GM12878 (cell line): ENCODE results near the gene KRI1. TPM values are rescaled to one million over a fixed set of nuclear protein-coding genes. Genes with fewer than 3 reads are reported as not detected.

Experiments used
- ATAC-seq: fragments of 200-7000 bp; cut with Tn5 transposase; 3 replicates; pipeline ENCODE4 v1.9.1; 2020; ENCODE audit warnings: mild to moderate bottlenecking, moderate library complexity
- BruUV-seq: library from RNA; stranded (reverse); fragments of 400-500 nt; replicated peaks from 2 replicates; lab custom pipeline; 2021; lab: Mats Ljungman, UMichigan
- CTCF ChIA-PET: fragments of 300-600 bp; sonication (Branson Sonifier 250); formaldehyde crosslinking; extraction: SDS; loops from one replicate; lab custom pipeline; 2021; ENCODE audit warnings: inconsistent platforms; lab: Yijun Ruan, JAX
- POLR2A ChIA-PET: fragments of 350-600 bp; formaldehyde crosslinking; extraction: SDS; loops from one replicate; lab custom pipeline; 2021; ENCODE audit warnings: inconsistent platforms; lab: Charles Lee
- RAD21 ChIA-PET: fragments of 300-600 bp; sonication (Branson Sonifier 250); formaldehyde crosslinking; loops from one replicate; lab custom pipeline; 2023; ENCODE audit warnings: antibody characterized with exemption; ENCODE audit not compliant: unreplicated experiment; lab: Charles Lee
- SMC1A ChIA-PET: fragments of 300-600 bp; sonication (Branson Sonifier 250); formaldehyde crosslinking; loops from one replicate; lab custom pipeline; 2023; ENCODE audit not compliant: unreplicated experiment, uncharacterized antibody; lab: Charles Lee
- DNase-seq: peaks from one replicate; pipeline ENCODE4 v3.0.0-alpha.2; 2011; ENCODE audit warnings: low read depth, low spot score
- FAIRE-seq: peaks from 3 replicates; lab custom pipeline; 2011; peaks lifted over from hg19 to GRCh38; lab: Jason Lieb, UNC
- H2AFZ ChIP-seq: 2 replicates; pipeline ENCODE4 v1.6.0; 2011; ENCODE audit warnings: low read depth, low read length, control low read depth; ENCODE audit not compliant: control insufficient read depth
- H3K27ac ChIP-seq: 2 replicates; pipeline ENCODE4 v1.5.1; 2011; ENCODE audit warnings: control low read depth; ENCODE audit not compliant: control insufficient read depth, insufficient read depth
- H3K27me3 ChIP-seq, 2 experiments: replicated peaks in 1 of 2; 2 replicates each; pipeline versions ENCODE4 v1.6.0 to v1.6.1; 2011; ENCODE audit warnings: low read length in 1 of 2; ENCODE audit not compliant: control insufficient read depth in 2 of 2, insufficient read depth in 2 of 2
- H3K36me3 ChIP-seq, 2 experiments: 2 replicates each; pipeline ENCODE4 v1.5.1; 2011; ENCODE audit warnings: low read length in 1 of 2; ENCODE audit not compliant: control insufficient read depth in 2 of 2, insufficient read depth in 2 of 2
- H3K4me1 ChIP-seq: 2 replicates; pipeline ENCODE4 v1.6.1; 2011; ENCODE audit warnings: mild to moderate bottlenecking, low read length, moderate library complexity, mixed read lengths; ENCODE audit not compliant: control insufficient read depth, insufficient read depth
- H3K4me2 ChIP-seq: 2 replicates; pipeline ENCODE4 v1.6.0; 2011; ENCODE audit warnings: control low read depth; ENCODE audit not compliant: control insufficient read depth, insufficient read depth
- H3K4me3 ChIP-seq: fragments of 200-600 bp; sonication (generic); 2 replicates; pipeline ENCODE4 v1.5.1; 2016
- H3K79me2 ChIP-seq: 2 replicates; pipeline ENCODE4 v1.6.0; 2011; ENCODE audit warnings: low read length; ENCODE audit not compliant: control insufficient read depth, insufficient read depth
- H3K9ac ChIP-seq: 2 replicates; pipeline ENCODE4 v1.8.0; 2011; ENCODE audit warnings: low read length, control low read depth, mixed read lengths; ENCODE audit not compliant: control insufficient read depth, insufficient read depth
- H3K9me3 ChIP-seq: replicated peaks from 3 replicates; pipeline ENCODE4 v1.5.1; 2011; ENCODE audit warnings: mild to moderate bottlenecking, low read length; ENCODE audit not compliant: control insufficient read depth, insufficient read depth
- H4K20me1 ChIP-seq: 2 replicates; pipeline ENCODE4 v1.6.0; 2011; ENCODE audit not compliant: control insufficient read depth, insufficient read depth
- CHD2 ChIP-seq: IDR thresholded peaks from 2 replicates; pipeline ENCODE4 v1.6.1; 2011; ENCODE audit warnings: low read depth, low read length, improper control_type of control experiment, borderline replicate concordance
- CREB1 ChIP-seq: IDR thresholded peaks from 2 replicates; pipeline ENCODE4 v1.6.1; 2012; ENCODE audit warnings: low read depth, mild to moderate bottlenecking, inconsistent platforms
- JUNB ChIP-seq: IDR thresholded peaks from 2 replicates; pipeline ENCODE4 v1.6.1; 2016; ENCODE audit warnings: antibody characterized with exemption, mild to moderate bottlenecking
- KAT2A ChIP-seq: conservative IDR thresholded peaks from 2 replicates; pipeline ENCODE4 v1.6.1; 2011; ENCODE audit warnings: low read depth, low read length; ENCODE audit not compliant: control insufficient read depth
- MTA3 ChIP-seq: IDR thresholded peaks from 2 replicates; pipeline ENCODE4 v1.6.1; 2012; ENCODE audit warnings: low read length, inconsistent platforms, borderline replicate concordance
- SIN3A ChIP-seq: IDR thresholded peaks from 2 replicates; pipeline ENCODE4 v1.6.1; 2012; ENCODE audit warnings: low read depth, low read length, improper control_type of control experiment
- SMAD1 ChIP-seq: fragments of 450-650 bp; IDR thresholded peaks from 2 replicates; pipeline ENCODE4 v1.6.1; 2018; ENCODE audit warnings: mild to moderate bottlenecking, low read depth; ENCODE audit not compliant: partially characterized antibody
- YBX1 ChIP-seq: fragments of 450-650 bp; IDR thresholded peaks from 2 replicates; pipeline ENCODE4 v1.6.1; 2016; ENCODE audit warnings: antibody characterized with exemption
- WGBS: methylation state at CpG from one replicate; pipeline ENCODE4 v1.1.6; 2016; ENCODE audit warnings: low lambda C conversion rate; ENCODE audit not compliant: insufficient replicate concordance, insufficient coverage; ENCODE audit errors: missing lambda C conversion rate; 5-methylcytosine and 5-hydroxymethylcytosine counted together
- in situ Hi-C: fragments of 300-500 bp; cut with MboI; formaldehyde crosslinking; loops from 9 replicates; pipeline ENCODE4 v1.14.3; 2018; ENCODE audit warnings: mixed read lengths
- intact Hi-C: fragments of 100-400 bp; cut with micrococcal nuclease; formaldehyde crosslinking; loops from one replicate; pipeline ENCODE4 v1.14.2; 2022; ENCODE audit not compliant: unreplicated experiment
- polyA plus RNA-seq, 11 experiments: library from polyadenylated mRNA; depleted of rRNA in 4 of 11; unstranded in 6 of 11; stranded (reverse) in 5 of 11; fragments of >200 nt; fragmentation: Nextera tagmentation in 4 of 11; fragmentation: Illumina TruSeq in 1 of 11; extraction: Ambion mirVana in 4 of 11; extraction: Trizol in 1 of 11; gene quantifications; 1 replicate in 1 of 11; 2 replicates in 10 of 11; pipeline versions ENCODE4 v1.2.1 to v1.2.3, GENCODE V29; 2011 to 2016; ENCODE audit warnings: inconsistent platforms in 2 of 11, missing spikeins in 2 of 11, low read depth in 1 of 11
- total RNA-seq, 4 experiments: library from RNA; depleted of rRNA in 3 of 4; stranded (reverse); fragments of >200 nt in 3 of 4; fragmentation: Illumina TruSeq in 1 of 4; extraction: Trizol in 1 of 4; gene quantifications; 2 replicates each; pipeline versions ENCODE4 v1.2.1 to v1.2.3, GENCODE V29; 2013 to 2021
- TF ChIP-seq, protein P1 (sequence below): fragments of 150-350 bp; IDR thresholded peaks from 2 replicates; pipeline ENCODE4 v1.6.1; 2014; ENCODE audit warnings: mild to moderate bottlenecking, low read depth, low read length
- TF ChIP-seq, protein P2 (sequence below): fragments of 450-650 bp; conservative IDR thresholded peaks from 2 replicates; pipeline ENCODE4 v1.6.1; 2017; ENCODE audit warnings: mild to moderate bottlenecking, moderate library complexity

KRI1 gene
- total and polyA plus RNA-seq, 10 of the 15 experiments (the other 5 are each of a cell fraction or from before 2014, with no cell fraction given), result 0.98 to 42.5 (median 24.7) TPM

DNA sequence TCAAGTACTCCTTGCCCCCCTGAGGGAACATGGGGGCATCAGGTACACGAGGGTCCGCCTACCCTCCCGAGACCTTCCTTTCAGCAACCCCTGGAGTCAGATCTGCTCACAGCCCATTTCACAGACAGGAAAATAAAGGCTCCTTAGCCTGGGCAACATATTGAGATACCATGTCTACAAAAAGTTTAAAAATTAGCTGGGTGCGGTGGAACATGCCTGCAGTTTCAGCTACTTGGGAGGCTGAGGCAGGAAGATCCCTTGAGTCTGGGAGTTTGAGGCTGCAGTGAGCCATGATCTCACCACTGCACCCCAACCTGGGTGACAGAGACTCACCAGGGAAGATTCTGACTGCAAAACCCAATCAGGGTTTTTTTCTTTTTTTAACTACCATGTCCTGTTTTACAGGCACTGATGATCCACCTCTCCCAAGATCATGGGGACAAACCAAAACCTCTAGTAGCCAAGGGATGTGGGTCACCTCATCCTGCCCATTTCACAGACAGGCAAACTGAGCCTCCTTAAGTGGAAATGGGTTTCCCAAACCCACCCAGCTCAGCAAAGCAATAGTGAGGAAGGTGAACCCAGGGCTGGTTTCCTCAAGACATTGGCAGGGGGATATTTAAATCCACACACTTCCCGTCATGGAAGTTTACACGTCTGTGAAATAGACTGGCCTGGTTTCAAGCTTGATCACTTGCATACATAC lies 9.4 kb upstream of the KRI1 start:
- no peak overlapping the region for H3K27ac ChIP-seq
- 40% methylated on average over 6 of the region's 6 CpGs for WGBS
- intact Hi-C loops, result no loop called here
- RAD21 ChIA-PET, result interaction anchor here (0.5 to 2.2 kb wide), 2 partner anchors 124 to 147 kb away, joined by 3 to 5 read pairs; no protein-coding TSS in a partner anchor
- H3K9me3 ChIP-seq, result no peaks in the 10 kb centered on the region
- SMC1A ChIA-PET, result interaction anchor here (0.6 kb wide), 1 partner anchor 34 kb away, joined by 3 read pairs; no protein-coding TSS in a partner anchor
- TF ChIP-seq SMAD1 (no peak), KAT2A (no peak), MTA3 (no peak), CHD2 (no peak), JUNB (no peak), YBX1 (no peak), CREB1 (no peak), SIN3A (no peak)
- TF ChIP-seq, protein P1, sequence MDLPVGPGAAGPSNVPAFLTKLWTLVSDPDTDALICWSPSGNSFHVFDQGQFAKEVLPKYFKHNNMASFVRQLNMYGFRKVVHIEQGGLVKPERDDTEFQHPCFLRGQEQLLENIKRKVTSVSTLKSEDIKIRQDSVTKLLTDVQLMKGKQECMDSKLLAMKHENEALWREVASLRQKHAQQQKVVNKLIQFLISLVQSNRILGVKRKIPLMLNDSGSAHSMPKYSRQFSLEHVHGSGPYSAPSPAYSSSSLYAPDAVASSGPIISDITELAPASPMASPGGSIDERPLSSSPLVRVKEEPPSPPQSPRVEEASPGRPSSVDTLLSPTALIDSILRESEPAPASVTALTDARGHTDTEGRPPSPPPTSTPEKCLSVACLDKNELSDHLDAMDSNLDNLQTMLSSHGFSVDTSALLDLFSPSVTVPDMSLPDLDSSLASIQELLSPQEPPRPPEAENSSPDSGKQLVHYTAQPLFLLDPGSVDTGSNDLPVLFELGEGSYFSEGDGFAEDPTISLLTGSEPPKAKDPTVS, result no peak
- TF ChIP-seq, protein P2, sequence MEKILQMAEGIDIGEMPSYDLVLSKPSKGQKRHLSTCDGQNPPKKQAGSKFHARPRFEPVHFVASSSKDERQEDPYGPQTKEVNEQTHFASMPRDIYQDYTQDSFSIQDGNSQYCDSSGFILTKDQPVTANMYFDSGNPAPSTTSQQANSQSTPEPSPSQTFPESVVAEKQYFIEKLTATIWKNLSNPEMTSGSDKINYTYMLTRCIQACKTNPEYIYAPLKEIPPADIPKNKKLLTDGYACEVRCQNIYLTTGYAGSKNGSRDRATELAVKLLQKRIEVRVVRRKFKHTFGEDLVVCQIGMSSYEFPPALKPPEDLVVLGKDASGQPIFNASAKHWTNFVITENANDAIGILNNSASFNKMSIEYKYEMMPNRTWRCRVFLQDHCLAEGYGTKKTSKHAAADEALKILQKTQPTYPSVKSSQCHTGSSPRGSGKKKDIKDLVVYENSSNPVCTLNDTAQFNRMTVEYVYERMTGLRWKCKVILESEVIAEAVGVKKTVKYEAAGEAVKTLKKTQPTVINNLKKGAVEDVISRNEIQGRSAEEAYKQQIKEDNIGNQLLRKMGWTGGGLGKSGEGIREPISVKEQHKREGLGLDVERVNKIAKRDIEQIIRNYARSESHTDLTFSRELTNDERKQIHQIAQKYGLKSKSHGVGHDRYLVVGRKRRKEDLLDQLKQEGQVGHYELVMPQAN, result no peak
- POLR2A ChIA-PET, result interaction anchor here (0.6 kb wide), 2 partner anchors 69 to 347 kb away, joined by 3 read pairs; no protein-coding TSS in a partner anchor
- H2AFZ ChIP-seq, result no peak overlapping the region
- FAIRE-seq, result no peak
- CTCF ChIA-PET, result interaction anchor here (0.6 to 6.3 kb wide), 5 partner anchors 66 to 130 kb away, joined by 3 to 41 read pairs (median 3); partner anchors contain the start of gene QTRT1
- no peak for ATAC-seq
- no peak overlapping the region for H3K4me3 ChIP-seq
- in situ Hi-C loops, result no loop called here
- no peak for DNase-seq
- H3K79me2 ChIP-seq, result no peaks in the 10 kb centered on the region
- no peaks in the 10 kb centered on the region for H3K27me3 ChIP-seq
- no TSS peak for BruUV-seq
- no peaks in the 10 kb centered on the region for H3K36me3 ChIP-seq
- no peaks in the 10 kb centered on the region for H4K20me1 ChIP-seq
- no peak overlapping the region for H3K9ac ChIP-seq
- H3K4me2 ChIP-seq, result no peak overlapping the region
- no peaks in the 10 kb centered on the region for H3K4me1 ChIP-seq
